NCI-H1417 treated with DMSO at 0.1 percent for 48 hours (cell line): ENCODE results near the gene RRP7A.
"Not testable (repeated sequence)": the region's sequence is repeated elsewhere in the genome, so short reads cannot be mapped to it uniquely, and the experiment has no call there.

Source experiments
- DNase-seq: peaks from one replicate; lab custom pipeline; 2025; lab: John Stamatoyannopoulos, UW

RRP7A gene

DNA sequence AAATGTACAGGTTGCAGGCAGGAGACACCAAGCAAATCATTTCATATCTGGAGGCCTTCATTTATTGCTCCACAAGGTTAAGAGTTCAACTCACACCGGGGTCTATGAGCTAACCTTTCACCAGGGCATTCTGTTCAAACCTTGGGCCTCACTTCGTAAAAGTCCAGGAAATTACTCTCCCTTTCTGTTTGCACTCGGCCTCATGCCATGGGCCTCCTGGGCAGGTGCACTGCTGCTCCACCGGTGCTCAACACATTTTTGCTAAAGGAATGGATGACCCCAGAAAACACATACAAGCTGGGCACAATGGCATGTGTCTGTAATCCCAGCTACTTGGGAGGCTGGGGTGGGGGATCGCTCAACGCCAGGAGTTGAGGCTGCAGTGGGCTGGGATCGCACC lies 16.6 kb upstream of the RRP7A start:
- DNase-seq = no peak

DNA sequence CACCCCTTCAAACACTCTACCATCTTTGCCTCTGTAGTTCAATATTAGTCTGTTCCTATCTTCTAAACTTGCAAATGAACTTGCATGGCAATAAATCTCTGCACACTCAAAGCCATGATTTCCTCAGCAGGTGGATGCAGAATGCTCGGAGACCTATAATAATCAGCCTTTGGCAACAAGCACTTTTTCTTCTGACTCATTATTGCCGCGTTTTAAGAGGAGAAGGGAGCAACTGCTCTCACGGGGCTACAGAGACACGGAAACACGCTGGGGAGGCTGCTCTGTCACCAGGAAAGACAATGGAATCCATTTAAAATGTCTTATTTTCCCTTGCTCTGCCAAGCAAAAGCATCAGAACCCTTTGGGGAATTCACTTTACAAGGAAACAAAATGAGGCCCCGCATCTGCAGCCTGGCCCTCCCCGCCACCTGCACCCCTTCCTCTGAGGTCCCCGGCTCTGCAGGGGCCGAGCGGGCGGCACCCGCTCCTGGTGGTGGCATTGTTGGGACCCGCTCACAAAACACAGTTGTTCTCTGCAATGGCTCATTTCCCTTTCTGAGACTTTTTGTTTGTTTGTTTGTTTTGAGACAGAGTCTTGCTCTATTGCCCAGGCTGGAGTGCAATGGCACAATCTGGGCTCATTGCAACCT lies 15.6 kb upstream of the RRP7A start:
- not testable (repeated sequence) for DNase-seq

DNA sequence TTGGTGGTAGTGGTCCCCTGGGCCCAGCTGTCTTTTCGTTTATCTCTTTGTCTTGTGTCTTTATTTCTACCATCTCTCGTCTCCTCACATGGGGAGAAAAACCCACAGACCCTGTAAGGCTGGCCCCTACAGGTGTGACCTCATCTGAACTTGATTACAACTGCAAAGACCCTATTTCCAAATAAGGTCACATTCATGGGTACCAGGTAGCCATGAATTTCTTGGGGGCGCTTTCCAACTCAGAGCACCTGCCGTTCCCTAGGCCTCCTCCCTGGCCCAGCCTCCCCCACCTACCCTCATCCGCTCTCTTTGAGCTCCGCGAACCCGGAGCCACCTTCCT lies 14.0 kb upstream of the RRP7A start:
- no peak for DNase-seq

DNA sequence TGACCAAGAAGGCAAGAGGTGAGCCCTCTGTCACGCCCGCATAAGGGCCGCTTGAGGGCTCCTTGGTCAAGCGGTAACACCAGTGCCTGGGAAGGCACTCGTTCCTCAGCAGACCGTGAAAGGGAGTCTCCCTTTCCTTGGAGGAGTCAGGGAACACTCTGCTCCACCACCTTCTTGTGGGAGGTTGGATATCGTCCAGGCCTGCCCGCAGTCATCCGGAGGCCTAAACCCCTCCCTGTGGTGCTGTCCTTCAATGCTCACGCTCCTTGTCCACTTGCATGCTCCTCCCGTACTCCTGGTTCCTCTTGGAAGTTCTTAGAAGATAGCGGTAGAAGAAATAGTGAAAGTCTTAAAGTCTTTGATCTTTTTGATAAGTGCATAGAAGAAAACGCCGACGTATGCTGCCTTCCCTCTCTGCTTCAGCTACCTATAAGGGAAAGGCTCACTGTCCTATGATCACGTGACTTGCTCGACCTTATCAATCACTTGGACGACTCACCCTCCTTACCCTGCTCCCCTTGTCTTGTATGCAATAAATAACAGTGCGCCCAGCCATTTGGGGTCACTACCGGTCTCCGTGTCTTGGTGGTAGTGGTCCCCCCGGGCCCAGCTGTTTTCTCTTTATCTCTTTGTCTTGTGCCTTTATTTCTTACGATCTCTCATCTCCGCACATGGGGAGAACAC lies 11.9 kb upstream of the RRP7A start:
- not testable (repeated sequence) for DNase-seq

DNA sequence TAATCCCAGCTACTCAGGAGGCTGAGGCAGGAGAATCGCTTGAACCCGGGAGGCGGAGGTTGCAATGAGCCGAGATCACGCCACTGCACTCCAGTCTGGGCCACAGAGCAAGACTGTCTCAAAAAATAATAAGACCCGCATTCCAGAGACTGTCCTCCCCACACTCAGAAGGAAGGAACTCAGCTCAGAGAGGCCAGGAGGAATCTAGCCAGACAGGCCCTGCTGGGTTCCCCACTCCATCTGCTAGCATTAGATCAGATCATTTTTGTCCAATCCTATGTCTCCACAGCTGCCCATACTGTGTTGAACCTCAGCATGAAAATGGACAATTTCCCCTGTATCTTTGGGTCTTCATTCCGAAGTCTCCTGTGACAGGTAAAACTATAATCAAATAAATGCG lies 9.8 kb upstream of the RRP7A start:
- not testable (repeated sequence) for DNase-seq

DNA sequence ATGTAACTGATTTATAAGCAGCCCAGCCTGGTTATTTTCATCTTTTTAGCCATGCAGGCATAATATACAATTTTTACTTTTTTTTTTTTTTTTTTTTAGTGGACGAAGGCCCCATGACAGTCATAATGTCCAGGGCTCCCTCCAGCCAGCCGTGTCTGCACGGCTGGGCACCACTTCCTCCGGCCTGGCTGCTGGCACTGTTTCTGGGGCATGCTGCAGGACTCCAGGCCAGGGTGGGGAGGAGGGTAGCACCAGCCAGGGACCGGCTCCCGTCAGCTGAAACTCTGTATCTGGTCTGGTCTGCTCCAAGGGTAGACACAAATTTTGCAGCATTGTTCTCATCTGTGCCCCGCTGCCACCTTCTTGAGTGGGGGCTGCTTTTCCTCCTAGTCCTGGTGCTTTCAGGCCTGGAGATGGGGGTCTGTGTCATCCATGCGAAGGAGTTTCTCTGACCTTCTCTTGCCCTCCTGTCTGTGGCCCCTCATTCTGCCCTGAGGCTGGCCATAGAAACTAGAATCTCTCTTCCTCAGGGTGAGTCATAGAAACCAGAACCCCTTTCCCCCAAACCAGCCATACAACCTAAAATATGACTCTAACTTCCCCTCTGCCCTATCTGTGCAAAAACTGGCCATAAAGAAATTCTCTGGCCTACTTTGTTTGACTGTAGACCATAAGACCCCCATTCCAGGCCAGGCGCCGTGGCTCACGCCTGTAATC lies 9.2 kb upstream of the RRP7A start:
- no peak for DNase-seq

DNA sequence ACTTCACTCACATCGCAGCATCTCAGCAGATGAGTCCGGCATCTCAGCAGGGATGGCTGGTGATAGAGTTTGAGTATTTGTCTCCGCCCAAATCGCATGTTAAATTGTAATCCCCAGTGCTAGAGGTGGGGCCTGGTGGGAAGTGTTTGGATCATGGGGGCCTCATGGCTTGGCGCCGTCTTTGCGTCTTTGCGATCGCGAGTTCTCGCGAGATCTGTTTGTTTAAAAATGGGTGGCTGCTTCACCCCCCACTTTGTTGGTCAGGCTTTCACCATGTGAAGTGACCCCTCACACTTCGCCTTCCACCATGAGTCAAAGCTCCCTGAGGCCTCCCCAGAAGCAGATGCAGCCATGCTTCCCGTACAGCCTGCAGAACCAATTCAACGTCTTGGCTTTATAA lies 3.0 kb upstream of the RRP7A start:
- no peak for DNase-seq

DNA sequence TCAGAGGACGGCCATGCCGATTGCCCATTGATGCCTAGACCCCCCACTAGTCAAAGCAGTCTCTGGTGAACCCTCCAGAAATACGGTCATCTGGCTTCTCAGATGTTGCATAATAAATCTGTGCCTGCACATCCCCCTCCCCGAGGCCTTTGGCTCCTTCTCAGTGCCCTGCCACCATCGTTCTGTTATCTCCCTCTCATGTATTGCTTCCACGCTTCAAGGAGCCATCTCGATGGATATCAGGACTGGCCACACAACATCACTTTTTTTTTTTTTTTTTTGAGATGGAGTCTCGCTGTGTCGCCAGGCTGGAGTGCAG lies 1.6 kb upstream of the RRP7A start:
- DNase-seq = no peak

DNA sequence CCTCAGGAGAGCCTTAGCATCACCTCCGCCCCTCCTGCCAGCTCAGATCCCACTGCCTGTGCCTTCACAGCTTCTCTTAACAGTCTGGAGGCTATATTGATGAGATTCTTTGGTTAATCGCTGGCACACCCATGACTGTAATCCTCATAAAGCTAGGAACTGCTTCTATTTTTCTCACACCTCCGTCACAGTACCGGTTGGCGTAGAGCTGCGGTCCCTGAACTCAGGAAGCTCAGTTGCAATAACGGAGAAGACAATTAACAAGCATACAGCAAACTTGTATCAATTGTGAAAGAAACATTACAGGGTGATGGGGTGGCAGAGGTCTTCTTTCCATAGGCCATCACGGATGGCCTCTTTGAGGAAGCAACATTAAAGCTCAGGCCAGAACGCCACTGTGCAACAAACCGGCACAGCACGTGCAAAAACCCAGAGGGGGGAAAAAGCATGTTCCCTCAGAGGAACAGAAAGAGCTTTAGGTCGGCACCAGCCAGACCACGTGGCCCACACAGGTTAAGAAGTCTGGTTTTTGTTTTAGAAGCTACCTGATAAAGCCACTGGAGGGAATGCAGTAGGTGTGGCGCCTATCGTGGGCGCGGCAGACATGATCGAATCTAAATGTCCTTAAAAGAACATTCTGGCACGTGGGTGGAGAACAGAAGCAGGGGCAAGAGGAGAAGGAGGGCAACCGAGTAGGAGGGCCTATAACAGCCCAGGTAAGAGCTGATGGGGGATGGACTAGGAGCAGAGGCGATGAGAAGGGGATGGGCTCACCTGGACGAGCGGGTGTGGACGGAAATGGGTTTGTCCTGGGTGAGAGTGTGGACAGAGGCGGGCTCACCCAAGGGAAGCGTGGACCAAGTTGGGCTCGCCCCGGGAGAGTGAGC lies 715 bp downstream of the RRP7A start:
- not testable (repeated sequence) for DNase-seq

DNA sequence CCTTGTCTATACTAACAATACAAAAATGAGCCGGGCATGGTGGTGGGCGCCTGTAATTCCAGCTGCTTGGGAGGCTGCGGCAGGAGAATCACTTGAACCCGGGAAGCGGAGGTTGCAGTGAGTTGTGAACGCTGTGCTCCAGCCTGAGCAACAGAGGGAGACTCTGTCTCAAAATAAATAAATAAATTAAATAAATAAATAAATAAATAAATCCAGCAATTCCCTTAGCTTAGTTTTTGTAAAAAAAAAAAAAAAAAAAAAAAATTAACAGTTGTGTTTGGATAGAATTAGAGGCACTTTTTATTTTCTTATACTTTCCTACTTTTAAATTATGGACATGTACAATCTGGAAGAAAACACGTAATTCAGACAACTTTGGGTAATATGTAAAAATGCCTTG lies 2.5 kb downstream of the RRP7A start:
- DNase-seq = not testable (repeated sequence)

DNA sequence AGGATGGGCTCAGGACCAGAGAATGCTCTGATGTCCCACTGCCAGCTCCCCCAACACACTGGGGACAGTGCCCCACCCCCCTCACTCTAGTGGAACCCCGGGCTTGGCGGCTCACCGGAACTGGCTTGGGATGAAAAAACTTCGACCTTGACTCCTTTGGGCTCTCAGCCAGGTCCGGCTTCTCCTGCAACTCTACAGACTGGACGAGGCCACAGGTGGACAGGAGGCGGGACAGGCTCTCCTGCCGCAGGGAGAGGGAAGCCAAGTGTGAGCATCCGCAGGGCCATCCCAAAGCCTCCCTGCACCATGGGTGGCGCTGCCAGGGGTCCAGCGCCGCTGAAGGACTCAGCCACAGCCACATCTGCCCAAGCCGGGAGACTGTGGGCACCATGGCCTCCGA lies 3.7 kb downstream of the RRP7A start:
- no peak for DNase-seq

DNA sequence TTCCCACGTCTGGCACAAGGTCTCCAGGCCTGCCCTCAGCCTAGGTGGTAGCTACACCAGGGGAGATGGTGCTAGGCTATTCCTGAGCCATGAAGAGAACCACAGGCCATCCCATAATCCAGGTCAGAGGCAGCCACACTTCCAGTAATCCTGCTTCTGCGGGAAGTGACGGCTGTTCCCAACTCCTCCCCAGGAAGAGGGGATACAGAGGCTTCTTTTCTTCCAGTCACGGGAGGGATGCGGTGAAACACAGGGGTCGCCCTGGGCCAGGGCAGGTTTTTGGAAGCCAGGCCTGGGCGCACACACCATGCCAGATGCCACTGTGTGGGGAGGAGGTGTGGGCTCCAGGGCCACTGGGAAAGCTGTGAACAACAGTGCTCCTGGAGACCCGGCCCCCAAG lies 4.3 kb downstream of the RRP7A start:
- not testable (repeated sequence) for DNase-seq

DNA sequence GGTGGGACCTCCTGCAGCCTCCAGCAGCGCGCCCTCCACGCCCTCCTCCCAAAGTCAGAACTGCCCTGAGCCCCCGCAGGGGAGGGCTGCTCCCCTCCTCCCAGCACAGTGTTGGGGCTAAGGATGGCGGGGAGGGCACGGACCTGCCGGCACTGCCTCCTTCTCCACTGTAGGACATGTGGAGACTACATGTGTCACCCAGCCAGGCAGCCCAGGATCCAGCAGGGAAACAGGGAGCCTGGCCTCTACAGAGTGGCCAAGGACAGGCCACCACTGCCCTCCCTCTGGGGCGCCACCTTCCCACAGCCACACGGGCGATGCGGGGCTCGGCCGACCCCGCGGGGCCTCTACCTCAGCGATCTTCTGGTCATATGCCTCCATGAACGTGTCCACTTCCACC lies 5.3 kb downstream of the RRP7A start:
- DNase-seq = not testable (repeated sequence)

DNA sequence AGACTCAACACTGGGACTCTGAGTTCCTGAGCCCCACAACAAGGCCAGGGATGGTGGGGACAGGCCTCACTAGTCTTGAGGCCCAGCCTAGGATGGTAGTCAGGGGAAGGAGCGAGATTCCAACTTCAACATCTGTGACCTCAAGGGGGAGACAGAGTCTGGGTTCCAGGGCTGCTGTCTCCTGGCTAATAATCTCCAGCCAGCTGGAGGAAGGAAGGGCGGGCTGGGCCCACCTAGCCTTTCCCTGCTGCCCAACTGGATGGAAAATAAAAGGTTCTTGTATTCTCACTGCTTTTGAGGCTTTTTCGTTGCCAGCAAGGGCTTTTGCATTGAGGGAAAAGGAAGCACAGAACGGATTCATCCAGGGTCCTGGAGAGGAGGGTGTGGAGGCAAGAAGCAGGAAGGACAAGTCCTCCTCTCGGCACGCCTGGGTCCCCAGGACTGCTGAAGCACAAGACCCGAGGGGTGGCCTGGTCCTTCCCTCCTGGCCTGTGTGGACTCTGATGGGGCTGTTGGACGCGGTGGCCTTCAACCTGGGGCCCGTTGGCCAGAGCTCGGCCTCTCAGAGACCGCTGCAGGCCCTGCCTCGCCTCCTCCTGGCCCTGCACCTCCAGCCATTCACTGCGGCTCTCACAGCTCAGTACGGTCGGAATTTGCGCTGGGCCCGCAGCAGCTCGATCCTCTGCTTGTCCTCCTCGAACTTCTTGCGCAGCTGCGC lies 7.2 kb downstream of the RRP7A start:
- DNase-seq = not testable (repeated sequence)

DNA sequence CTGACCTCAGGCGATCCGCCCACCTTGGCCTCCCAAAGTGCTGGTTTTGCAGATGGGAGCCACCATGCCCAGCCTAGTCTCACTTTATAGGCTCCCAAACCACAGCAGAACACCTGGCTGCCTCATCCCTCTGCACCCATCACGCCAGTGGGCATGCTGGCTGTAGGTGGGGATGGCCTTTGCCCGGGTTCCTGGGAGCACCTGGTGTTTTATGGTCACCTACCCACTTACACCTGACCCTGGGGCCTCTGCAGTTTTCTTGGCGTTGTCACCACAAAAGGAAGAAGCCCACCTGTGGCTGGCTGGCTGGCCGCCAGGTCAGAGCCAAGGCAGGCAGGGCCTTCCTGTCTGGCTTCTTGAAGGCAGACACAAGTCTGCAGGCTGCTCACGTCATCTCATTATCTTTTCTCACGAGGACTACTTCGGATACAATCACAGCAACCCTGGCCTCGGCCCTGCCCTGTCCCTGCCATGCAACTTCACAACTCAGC lies 8.2 kb downstream of the RRP7A start:
- no peak for DNase-seq

DNA sequence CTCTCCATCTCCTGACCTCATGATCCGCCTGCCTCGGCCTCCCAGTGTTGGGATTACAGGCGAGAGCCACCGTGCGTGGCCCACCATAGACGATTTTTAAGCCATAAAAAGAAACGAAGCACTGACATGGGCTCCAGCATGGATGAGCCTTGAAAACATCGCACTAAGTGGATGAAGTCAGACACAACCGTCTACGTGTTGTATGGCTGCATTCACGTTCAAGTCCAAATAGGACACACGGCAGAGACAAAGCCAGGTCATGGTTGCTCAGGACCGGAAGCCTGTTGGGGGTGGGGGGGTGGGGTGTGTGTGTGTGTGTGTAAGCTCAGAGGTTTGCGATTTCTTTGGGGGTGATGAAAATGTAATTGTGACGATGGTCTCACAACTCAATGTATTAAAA lies 10.0 kb downstream of the RRP7A start:
- no peak for DNase-seq

DNA sequence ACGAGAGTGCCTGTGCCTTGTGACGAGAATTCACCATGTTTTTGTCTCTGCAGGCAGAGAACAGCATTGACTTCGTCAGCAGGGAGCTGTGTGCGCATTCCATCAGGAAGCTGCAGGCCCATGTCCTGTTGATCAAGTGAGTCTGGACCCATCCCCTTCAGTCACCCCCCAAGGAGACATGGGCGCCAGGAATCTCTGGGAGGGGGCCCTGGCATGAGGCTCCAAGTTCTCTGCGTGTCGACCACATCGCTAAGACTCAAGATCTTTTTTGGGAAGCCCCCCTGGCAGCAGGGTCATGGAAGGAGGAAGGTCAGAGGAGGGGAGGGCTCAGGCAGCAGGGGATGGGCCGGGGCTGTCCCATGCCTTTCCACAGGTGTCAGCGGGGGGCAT lies 10.6 kb downstream of the RRP7A start:
- not testable (repeated sequence) for DNase-seq

DNA sequence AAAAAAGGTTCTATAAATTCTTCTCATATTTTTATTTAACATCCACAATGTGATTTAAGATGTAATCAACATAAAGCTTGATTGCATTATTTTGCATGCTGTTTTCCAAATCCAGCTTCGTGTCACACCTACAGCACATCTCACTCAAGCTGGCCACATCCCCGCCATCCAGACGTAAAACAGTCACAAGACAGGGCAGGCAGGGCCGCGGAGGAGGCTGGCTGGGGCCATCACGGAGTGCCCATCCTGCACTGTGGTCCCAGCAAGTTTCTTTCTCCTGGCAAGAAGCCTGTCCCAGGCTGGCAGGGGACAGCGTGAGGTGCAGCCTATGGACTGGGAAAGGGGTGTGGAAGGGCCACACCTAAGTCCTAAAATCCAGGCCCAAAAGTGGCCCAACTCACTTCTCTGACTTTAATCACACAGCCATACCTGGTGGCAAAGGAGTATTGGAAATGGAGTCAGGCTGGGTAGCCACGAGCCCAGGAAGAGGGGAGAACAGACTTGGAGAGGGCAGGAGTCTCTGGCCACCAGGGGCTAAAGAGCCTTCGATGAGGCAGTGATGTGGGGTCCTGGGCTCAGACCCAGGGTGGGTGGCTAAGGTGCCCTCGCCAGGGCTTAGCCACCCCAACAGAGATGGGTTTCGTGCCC lies 11.1 kb downstream of the RRP7A start:
- DNase-seq = not testable (repeated sequence)

DNA sequence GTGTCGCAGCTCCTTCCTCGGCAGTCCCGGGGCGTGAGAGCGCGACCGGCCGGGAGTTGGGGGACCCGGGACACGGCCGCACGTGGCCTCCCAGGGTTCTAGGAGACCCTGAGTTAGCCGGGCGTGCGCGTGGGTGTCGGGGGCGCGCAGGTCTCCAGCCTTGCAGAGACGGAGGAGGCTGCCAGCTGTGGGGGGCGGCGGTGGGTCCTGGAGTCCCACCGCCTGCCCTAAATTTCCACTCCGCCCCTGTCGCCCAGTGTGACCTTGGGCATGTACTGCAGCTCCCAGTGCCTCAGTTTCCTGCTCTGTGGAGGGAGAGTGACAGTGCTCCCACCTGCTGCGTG lies 18.8 kb downstream of the RRP7A start:
- DNase-seq = no peak

DNA sequence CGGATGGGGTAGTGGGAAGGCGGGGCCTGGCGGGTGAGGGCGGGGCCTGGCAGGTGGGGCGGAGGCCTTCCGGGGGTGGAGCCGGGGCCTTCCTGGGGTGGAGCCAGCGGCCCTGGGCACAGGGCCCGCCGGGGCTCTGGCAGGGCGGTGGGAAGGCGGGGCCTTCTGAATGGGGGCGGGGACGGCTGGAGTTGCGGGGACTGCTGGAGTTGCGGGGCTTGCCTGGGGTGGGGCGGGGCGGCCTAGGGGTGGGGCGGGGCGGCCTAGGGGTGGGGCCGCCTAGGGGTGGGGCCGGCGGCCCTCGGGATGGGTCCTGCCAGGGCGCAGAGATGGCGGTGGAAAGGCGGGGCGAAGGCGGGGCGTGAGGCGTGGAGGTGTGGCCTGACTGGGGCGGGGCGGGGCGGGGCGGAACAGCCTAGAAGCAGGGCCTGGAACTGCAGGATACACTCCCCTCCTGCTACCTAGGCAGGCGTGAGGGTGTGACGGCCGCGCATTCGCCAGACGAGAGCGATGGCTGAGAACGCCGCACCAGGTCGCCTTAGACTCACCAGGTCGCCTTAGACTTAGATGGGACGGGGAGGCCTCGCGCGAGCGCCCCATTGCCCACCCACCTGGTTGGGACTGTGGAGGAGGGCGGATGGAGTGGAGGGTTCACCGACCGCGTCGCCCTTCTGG lies 19.3 kb downstream of the RRP7A start:
- no peak for DNase-seq

DNA sequence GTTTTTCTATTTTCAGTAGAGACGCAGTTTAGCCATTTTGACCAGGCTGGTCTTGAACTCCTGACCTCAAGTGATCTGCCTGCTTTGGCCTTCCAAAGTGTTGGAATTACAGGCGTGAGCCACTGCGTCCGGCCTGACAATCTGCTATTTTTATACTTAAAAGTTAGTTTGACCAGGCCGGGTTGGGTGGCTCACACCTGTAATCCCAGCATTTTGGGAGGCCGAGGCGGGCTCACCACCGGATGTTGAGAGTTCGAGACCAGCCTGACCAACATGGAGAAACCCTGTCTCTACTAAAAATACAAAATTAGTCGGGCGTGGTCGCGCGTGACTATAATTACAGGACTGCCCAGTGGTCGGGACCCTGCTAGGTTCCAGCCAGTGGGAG lies 19.8 kb downstream of the RRP7A start:
- not testable (repeated sequence) for DNase-seq
